Activated T-cell treated with anti-CD3 and anti-CD28 coated beads for 48 hours (primary cell): ENCODE data around the gene PAFAH1B1.
"Not testable (repeated sequence)": the region's sequence is repeated elsewhere in the genome, so short reads cannot be mapped to it uniquely, and the experiment has no call there.

ENCODE experiments used
- DNase-seq: peaks from one replicate; pipeline ENCODE4 v3.0.0-alpha.2; 2020; ENCODE audit warnings: low read depth

Gene PAFAH1B1

GRCh38 chr17:2592971-2593820 is at the start of gene PAFAH1B1:
TSS of gene PAFAH1B1 (plus strand) at chr17:2593654. CDS start at chr17:2638289, 44,635 bp downstream.
- peak; percentile 97 for DNase-seq

- no peak for DNase-seq
Observed at GRCh38 chr17:2545393-2545792, 48.1 kb upstream of the PAFAH1B1 start.

GRCh38 chr17:2547176-2547575 is 46.3 kb upstream of the PAFAH1B1 start:
- no peak for DNase-seq

- DNase-seq, result not testable (repeated sequence)
Observed at GRCh38 chr17:2548026-2548425, 45.4 kb upstream of the PAFAH1B1 start.

GRCh38 chr17:2549392-2550211 is 43.9 kb upstream of the PAFAH1B1 start:
- DNase-seq, result no peak

GRCh38 chr17:2551493-2551892 is 42.0 kb upstream of the PAFAH1B1 start:
- DNase-seq, result no peak

GRCh38 chr17:2551928-2552327 is 41.5 kb upstream of the PAFAH1B1 start:
- DNase-seq, result no peak

- DNase-seq, result no peak
Observed at GRCh38 chr17:2560658-2561057, 32.8 kb upstream of the PAFAH1B1 start.

- no peak for DNase-seq
Observed at GRCh38 chr17:2562162-2562858, 31.1 kb upstream of the PAFAH1B1 start.

- DNase-seq, result no peak
Observed at GRCh38 chr17:2563061-2563460, 30.4 kb upstream of the PAFAH1B1 start.

GRCh38 chr17:2563543-2563942 is 29.9 kb upstream of the PAFAH1B1 start:
- DNase-seq, result no peak

GRCh38 chr17:2564877-2565276 is 28.6 kb upstream of the PAFAH1B1 start:
- DNase-seq, result no peak

- no peak for DNase-seq
Observed at GRCh38 chr17:2566056-2566455, 27.4 kb upstream of the PAFAH1B1 start.

GRCh38 chr17:2571523-2572303 is 21.7 kb upstream of the PAFAH1B1 start:
- DNase-seq, result no peak

- not testable (repeated sequence) for DNase-seq
Observed at GRCh38 chr17:2572304-2572609, 21.2 kb upstream of the PAFAH1B1 start.

GRCh38 chr17:2580151-2580550 is 13.3 kb upstream of the PAFAH1B1 start:
- no peak for DNase-seq

GRCh38 chr17:2580661-2581060 is 12.8 kb upstream of the PAFAH1B1 start:
- DNase-seq, result no peak

GRCh38 chr17:2582493-2582892 is 11.0 kb upstream of the PAFAH1B1 start:
- no peak for DNase-seq

- DNase-seq, result no peak
Observed at GRCh38 chr17:2591040-2591640, 2.3 kb upstream of the PAFAH1B1 start.

GRCh38 chr17:2593821-2594721 is 617 bp downstream of the PAFAH1B1 start:
- DNase-seq, result peak; percentile 77
